ENCODE data around the gene MAN2B2. TPM values are rescaled to one million over a fixed set of nuclear protein-coding genes. Genes with fewer than 3 reads are reported as not detected.

MAN2B2 gene
- total and polyA plus RNA-seq, 2 donors from 2014 or later, result 19.9 to 34.3 TPM

DNA sequence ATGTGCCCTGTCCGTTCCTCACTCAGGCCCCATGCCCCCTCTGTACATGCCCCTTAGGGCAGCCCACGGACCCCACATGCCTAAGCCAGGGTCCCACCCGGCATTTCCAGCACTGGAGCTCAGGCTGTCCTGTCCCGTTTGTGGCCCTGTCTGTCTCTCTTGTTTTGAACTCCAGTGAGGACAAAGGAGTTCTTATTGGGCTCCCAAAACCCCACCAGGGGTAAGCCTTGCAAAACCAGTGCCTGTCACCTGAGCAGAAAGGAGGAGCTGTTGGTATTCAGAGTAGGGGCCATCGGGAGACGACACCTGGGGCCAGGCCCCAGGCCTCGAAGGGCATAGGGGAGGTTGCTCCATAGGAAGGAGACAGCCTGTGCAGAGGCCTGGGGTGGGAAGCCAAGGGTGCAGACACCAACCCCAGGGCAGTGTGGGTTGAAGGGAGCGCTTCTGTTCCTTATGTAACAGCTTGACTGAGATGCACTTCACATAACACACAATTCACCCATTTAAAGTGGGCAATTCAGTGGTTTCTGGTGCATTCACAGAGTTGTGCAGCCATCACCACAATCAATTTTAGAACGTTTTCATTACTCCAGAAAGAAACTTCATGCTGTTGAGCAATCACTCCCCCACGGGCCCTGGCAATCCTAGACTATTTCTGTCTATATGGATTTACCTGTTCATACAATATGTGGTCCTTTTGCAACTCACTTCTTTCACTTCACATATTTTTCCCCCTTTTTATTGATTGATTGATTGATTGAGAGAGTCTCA lies 31.7 kb downstream of the MAN2B2 start:
- no peak overlapping the region for H3K9ac ChIP-seq (ENCODE audit: low read length in 3 of 3)
- H3K4me3 ChIP-seq (ENCODE audit: low read length in 3 of 3), result no peak overlapping the region
- no peaks in the 10 kb centered on the region for H3K4me1 ChIP-seq (ENCODE audit: control insufficient read depth in 2 of 3, insufficient read depth in 2 of 3, low read depth in 1 of 3, low read length in 3 of 3)
- H3K9me3 ChIP-seq (ENCODE audit: control insufficient read depth in 2 of 3, insufficient read depth in 1 of 3, low read length in 3 of 3), result peaks cover 0 to 5% (median 0%) of the 10 kb centered on the region in 3 donors
- no peak overlapping the region for H3K27ac ChIP-seq (ENCODE audit: low read depth in 2 of 2, low read length in 2 of 2)
- H3K27me3 ChIP-seq (ENCODE audit: control insufficient read depth, insufficient read depth, low read length), result no peaks in the 10 kb centered on the region
- TF ChIP-seq, protein P1, sequence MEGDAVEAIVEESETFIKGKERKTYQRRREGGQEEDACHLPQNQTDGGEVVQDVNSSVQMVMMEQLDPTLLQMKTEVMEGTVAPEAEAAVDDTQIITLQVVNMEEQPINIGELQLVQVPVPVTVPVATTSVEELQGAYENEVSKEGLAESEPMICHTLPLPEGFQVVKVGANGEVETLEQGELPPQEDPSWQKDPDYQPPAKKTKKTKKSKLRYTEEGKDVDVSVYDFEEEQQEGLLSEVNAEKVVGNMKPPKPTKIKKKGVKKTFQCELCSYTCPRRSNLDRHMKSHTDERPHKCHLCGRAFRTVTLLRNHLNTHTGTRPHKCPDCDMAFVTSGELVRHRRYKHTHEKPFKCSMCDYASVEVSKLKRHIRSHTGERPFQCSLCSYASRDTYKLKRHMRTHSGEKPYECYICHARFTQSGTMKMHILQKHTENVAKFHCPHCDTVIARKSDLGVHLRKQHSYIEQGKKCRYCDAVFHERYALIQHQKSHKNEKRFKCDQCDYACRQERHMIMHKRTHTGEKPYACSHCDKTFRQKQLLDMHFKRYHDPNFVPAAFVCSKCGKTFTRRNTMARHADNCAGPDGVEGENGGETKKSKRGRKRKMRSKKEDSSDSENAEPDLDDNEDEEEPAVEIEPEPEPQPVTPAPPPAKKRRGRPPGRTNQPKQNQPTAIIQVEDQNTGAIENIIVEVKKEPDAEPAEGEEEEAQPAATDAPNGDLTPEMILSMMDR (IDR thresholded peaks at IDR 0.05; ENCODE audit: borderline replicate concordance, extremely low read depth, insufficient read depth), result no peak
- FAIRE-seq (no peak), DNase-seq (no peak)
- peaks cover 0 to 27% (median 10%) of the 10 kb centered on the region in 3 donors for H3K36me3 ChIP-seq (ENCODE audit: control insufficient read depth in 2 of 3, insufficient read depth in 3 of 3, low read length in 3 of 3)
- intact Hi-C loops (cut with DNase I), result no loop called here

DNA sequence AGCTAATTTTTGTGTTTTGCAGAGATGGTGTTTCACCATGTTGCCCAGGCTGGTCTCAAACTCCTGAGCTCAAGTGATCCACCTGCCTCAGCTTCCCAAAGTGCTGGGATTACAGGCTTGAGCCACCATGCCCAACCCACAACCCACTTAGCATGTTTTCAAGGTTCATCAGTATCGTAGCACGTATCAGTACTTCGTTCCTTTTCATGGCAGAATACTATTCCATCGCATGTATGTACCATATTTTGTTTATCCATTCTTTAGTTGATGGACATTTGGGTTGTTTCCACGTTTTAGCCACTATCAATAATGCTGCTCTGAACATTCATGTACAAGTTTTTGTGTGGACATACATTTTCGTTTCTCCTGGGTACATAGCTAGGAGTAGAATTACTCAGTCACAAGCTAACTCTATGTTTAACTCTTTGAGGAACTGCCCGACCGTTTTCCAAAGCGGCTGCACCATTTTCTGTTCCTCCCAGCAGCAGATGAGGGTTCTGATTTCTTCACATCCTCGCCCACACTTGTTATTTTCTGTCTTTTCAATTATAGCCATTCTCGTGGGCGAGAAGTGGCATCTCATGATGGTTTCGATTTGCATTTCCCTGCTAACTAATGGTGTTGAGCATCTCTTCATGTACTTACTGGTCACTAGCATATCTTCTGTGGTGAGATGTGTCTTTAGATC lies 32.5 kb downstream of the MAN2B2 start:
- peaks cover 0 to 27% (median 9%) of the 10 kb centered on the region in 3 donors for H3K36me3 ChIP-seq (ENCODE audit: control insufficient read depth in 2 of 3, insufficient read depth in 3 of 3, low read length in 3 of 3)
- peaks cover 0 to 5% (median 0%) of the 10 kb centered on the region in 3 donors for H3K9me3 ChIP-seq (ENCODE audit: control insufficient read depth in 2 of 3, insufficient read depth in 1 of 3, low read length in 3 of 3)
- FAIRE-seq, result no peak
- intact Hi-C loops (cut with DNase I), result no loop called here
- no peak overlapping the region for H3K9ac ChIP-seq (ENCODE audit: low read length in 3 of 3)
- H3K4me1 ChIP-seq (ENCODE audit: control insufficient read depth in 2 of 3, insufficient read depth in 2 of 3, low read depth in 1 of 3, low read length in 3 of 3), result no peaks in the 10 kb centered on the region
- no peak overlapping the region for H3K4me3 ChIP-seq (ENCODE audit: low read length in 3 of 3)
- TF ChIP-seq, protein P1 (IDR thresholded peaks at IDR 0.05; ENCODE audit: borderline replicate concordance, extremely low read depth, insufficient read depth), result no peak
- no peak overlapping the region for H3K27ac ChIP-seq (ENCODE audit: low read depth in 2 of 2, low read length in 2 of 2)
- no peak for DNase-seq
- no peaks in the 10 kb centered on the region for H3K27me3 ChIP-seq (ENCODE audit: control insufficient read depth, insufficient read depth, low read length)

DNA sequence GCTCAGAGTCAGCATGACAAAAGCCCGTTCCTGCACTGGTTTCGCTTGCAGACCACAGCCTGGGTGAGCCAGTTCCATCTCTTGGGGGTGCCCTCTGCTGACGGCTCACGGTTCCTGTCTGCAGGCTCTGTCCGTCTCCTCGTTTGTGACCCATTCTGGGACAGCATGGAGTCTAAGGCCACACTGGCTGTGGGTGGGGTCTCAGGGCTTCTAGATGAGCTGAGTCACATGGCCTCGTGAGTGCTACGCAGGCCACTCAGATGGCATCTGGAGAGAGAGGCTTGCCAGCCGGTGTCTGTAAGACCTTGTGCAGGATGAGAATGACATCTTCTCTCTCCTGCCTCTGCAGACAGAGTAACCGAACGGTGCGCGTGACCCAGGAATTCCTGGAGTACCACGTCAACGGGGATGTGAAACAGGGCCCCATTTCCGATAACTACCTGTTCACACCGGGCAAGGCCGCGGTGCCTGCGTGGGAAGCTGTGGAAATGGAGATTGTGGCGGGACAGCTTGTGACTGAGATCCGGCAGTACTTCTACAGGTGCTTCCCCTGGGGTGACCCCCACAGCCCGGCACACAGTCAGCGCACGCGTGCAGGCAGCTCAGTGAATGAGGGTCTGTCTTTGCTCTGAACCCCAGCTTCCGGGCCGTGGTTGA lies 33.9 kb downstream of the MAN2B2 start:
- DNase-seq (peak in 1 of 5 donors; percentile 16), FAIRE-seq (no peak)
- peaks cover 0 to 5% (median 0%) of the 10 kb centered on the region in 3 donors for H3K9me3 ChIP-seq (ENCODE audit: control insufficient read depth in 2 of 3, insufficient read depth in 1 of 3, low read length in 3 of 3)
- no peak overlapping the region for H3K27ac ChIP-seq (ENCODE audit: low read depth in 2 of 2, low read length in 2 of 2)
- H3K27me3 ChIP-seq (ENCODE audit: control insufficient read depth, insufficient read depth, low read length), result no peaks in the 10 kb centered on the region
- H3K4me3 ChIP-seq (ENCODE audit: low read length in 3 of 3), result no peak overlapping the region
- TF ChIP-seq, protein P1 (IDR thresholded peaks at IDR 0.05; ENCODE audit: borderline replicate concordance, extremely low read depth, insufficient read depth), result no peak
- intact Hi-C loops (cut with DNase I), result no loop called here
- H3K9ac ChIP-seq (ENCODE audit: low read length in 3 of 3), result no peak overlapping the region
- H3K4me1 ChIP-seq (ENCODE audit: control insufficient read depth in 2 of 3, insufficient read depth in 2 of 3, low read depth in 1 of 3, low read length in 3 of 3), result no peaks in the 10 kb centered on the region
- H3K36me3 ChIP-seq (ENCODE audit: control insufficient read depth in 2 of 3, insufficient read depth in 3 of 3, low read length in 3 of 3), result peaks cover 0 to 32% (median 11%) of the 10 kb centered on the region in 3 donors

All from kidney (tissue), 14 donors.